ENCODE measurements around the gene MSRB3. TPM values are rescaled to one million over a fixed set of nuclear protein-coding genes. Genes with fewer than 3 reads are reported as not detected.
"Not testable (repeated sequence)": the region's sequence is repeated elsewhere in the genome, so short reads cannot be mapped to it uniquely, and the experiment has no call there.

The MSRB3 gene
- total and polyA plus RNA-seq, 5 experiments from 2014 or later: not detected

- DNase-seq (no peak), ATAC-seq (no peak)
- POLR2A ChIA-PET: no interaction called here
- Mint-ChIP-seq H3K27ac (no peak overlapping the region), H3K27me3 (peaks cover 12 to 56% (median 32%) of the 10 kb centered on the region in 5 donors), H3K9me3 (no peaks in the 10 kb centered on the region), H3K36me3 (no peaks in the 10 kb centered on the region), H3K4me1 (peaks cover 0 to 8% (median 6%) of the 10 kb centered on the region in 4 donors), H3K4me3 (no peak overlapping the region)
Observed at GRCh38 chr12:65274602-65275272, 3.7 kb upstream of the MSRB3 start.

DNA sequence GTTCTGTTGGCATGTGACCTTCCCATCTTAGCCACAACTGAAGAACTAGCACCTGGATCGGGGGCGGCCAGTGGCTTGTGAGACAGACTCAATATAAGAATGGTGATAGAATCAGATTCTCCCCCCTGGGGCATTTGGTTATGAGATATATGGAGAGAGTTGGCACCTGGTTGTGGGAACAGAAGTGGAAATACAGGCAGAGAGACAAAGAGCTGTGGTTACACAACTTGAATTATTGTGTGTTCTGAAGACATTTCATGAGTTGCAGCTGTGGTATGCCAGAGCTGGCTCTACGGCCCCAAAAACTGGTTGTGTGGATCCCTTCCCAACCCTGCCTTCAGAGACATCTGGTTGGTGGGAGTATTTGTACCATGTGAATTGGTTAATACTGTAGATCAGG, 2.9 kb upstream of the MSRB3 start:
- H3K9me3 Mint-ChIP-seq: no peaks in the 10 kb centered on the region
- no peaks in the 10 kb centered on the region for H3K36me3 Mint-ChIP-seq
- POLR2A ChIA-PET: no interaction called here
- no peak overlapping the region for H3K4me3 Mint-ChIP-seq
- H3K27me3 Mint-ChIP-seq: peaks cover 17 to 63% (median 37%) of the 10 kb centered on the region in 5 donors
- H3K27ac Mint-ChIP-seq: no peak overlapping the region
- DNase-seq: no peak
- peaks cover 0 to 12% (median 7%) of the 10 kb centered on the region in 4 donors for H3K4me1 Mint-ChIP-seq
- no peak for ATAC-seq

- DNase-seq (no peak), ATAC-seq (no peak)
- Mint-ChIP-seq H3K27me3 (peaks cover 26 to 63% (median 45%) of the 10 kb centered on the region in 5 donors), H3K4me3 (peak overlapping the region in 1 of 10 donors; percentile 34), H3K9me3 (no peaks in the 10 kb centered on the region), H3K36me3 (no peaks in the 10 kb centered on the region), H3K4me1 (peaks cover 0 to 12% (median 7%) of the 10 kb centered on the region in 4 donors), H3K27ac (no peak overlapping the region)
- POLR2A ChIA-PET: no interaction called here
Observed at GRCh38 chr12:65276916-65277530, 1.5 kb upstream of the MSRB3 start.

GRCh38 chr12:65277994-65278575, 398 bp upstream of the MSRB3 start:
- H3K27me3 Mint-ChIP-seq: peaks cover 28 to 67% (median 51%) of the 10 kb centered on the region in 5 donors
- no peak overlapping the region for H3K27ac Mint-ChIP-seq
- ATAC-seq (no peak), DNase-seq (peak in 1 of 10 donors; percentile 6)
- H3K4me3 Mint-ChIP-seq: peak overlapping the region; percentile 50 to 77 (median 72)
- no peaks in the 10 kb centered on the region for H3K9me3 Mint-ChIP-seq
- POLR2A ChIA-PET: no interaction called here
- no peaks in the 10 kb centered on the region for H3K36me3 Mint-ChIP-seq
- peaks cover 0 to 12% (median 7%) of the 10 kb centered on the region in 4 donors for H3K4me1 Mint-ChIP-seq

- H3K4me1 Mint-ChIP-seq: peaks cover 0 to 12% (median 7%) of the 10 kb centered on the region in 4 donors
- DNase-seq (no peak), ATAC-seq (peak in 1 of 2 donors; percentile 53)
- no peaks in the 10 kb centered on the region for H3K9me3 Mint-ChIP-seq
- no peaks in the 10 kb centered on the region for H3K36me3 Mint-ChIP-seq
- POLR2A ChIA-PET: no interaction called here
- H3K27ac Mint-ChIP-seq: no peak overlapping the region
- peaks cover 28 to 56% (median 43%) of the 10 kb centered on the region in 5 donors for H3K27me3 Mint-ChIP-seq
- peak overlapping the region; percentile 57 to 80 (median 72) for H3K4me3 Mint-ChIP-seq
Observed at GRCh38 chr12:65279369-65280112, 1.1 kb downstream of the MSRB3 start.

DNA sequence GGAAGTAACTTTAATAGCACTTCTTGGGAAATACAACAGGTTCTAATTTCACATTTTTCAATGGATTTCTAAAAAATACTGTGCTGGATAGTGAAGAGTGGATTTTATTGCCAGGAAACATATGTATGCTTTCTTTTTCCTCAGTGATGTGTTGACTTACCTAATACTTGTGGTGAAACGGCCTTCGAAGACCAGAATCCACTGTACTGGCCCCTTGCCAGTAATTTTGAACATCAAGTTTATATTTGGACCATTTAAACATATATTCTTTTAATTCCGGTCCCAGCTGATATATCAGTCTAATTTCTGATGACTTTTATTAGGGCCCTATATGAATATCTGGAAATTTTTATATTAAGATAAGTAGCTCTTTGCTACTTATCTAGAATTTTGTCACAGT, 1.8 kb downstream of the MSRB3 start:
- no peaks in the 10 kb centered on the region for H3K36me3 Mint-ChIP-seq
- H3K27ac Mint-ChIP-seq: no peak overlapping the region
- POLR2A ChIA-PET: no interaction called here
- peaks cover 0 to 12% (median 7%) of the 10 kb centered on the region in 4 donors for H3K4me1 Mint-ChIP-seq
- no peak for ATAC-seq
- no peak for DNase-seq
- H3K4me3 Mint-ChIP-seq: no peak overlapping the region
- H3K9me3 Mint-ChIP-seq: no peaks in the 10 kb centered on the region
- peaks cover 29 to 48% (median 41%) of the 10 kb centered on the region in 5 donors for H3K27me3 Mint-ChIP-seq

DNA sequence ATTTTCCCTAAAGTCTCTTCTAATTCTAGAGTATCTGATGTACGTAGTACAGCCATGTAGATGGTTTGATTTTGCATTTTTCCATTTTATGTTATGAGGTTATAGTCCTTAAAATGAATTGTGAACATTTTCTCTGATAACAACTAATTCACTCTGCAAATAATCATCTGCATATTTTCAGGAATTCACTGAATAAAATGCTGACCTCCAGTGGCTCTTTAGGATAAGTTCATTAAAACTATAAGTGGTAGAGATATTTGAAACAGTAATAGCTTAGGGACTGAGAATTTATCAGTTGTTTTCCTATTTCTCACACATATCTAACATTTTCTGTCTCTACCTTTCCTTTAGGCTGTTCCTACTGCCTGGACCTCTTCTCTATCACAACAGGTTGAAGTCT, 4.4 kb downstream of the MSRB3 start:
- peaks cover 0 to 9% (median 7%) of the 10 kb centered on the region in 4 donors for H3K4me1 Mint-ChIP-seq
- POLR2A ChIA-PET: no interaction called here
- H3K9me3 Mint-ChIP-seq: no peaks in the 10 kb centered on the region
- H3K4me3 Mint-ChIP-seq: peak overlapping the region in 1 of 10 donors; percentile 22
- H3K27ac Mint-ChIP-seq: no peak overlapping the region
- no peaks in the 10 kb centered on the region for H3K36me3 Mint-ChIP-seq
- peaks cover 27 to 40% (median 30%) of the 10 kb centered on the region in 5 donors for H3K27me3 Mint-ChIP-seq
- DNase-seq (no peak), ATAC-seq (no peak)

- H3K36me3 Mint-ChIP-seq, ATAC-seq, H3K4me1 Mint-ChIP-seq, H3K9me3 Mint-ChIP-seq, H3K27ac Mint-ChIP-seq, DNase-seq, POLR2A ChIA-PET, H3K4me3 Mint-ChIP-seq: not testable (repeated sequence)
- peaks cover 10 to 30% (median 20%) of the 10 kb centered on the region in 5 donors for H3K27me3 Mint-ChIP-seq
Observed at GRCh38 chr12:65285532-65285931, 7.0 kb downstream of the MSRB3 start.

- DNase-seq: no peak
- H3K9me3 Mint-ChIP-seq: peaks cover 0 to 4% (median 0%) of the 10 kb centered on the region in 9 donors
- H3K36me3 Mint-ChIP-seq: no peaks in the 10 kb centered on the region
- H3K4me3 Mint-ChIP-seq: no peak overlapping the region
- POLR2A ChIA-PET: no interaction called here
- no peak for ATAC-seq
- no peaks in the 10 kb centered on the region for H3K4me1 Mint-ChIP-seq
- peaks cover 7 to 20% (median 11%) of the 10 kb centered on the region in 5 donors for H3K27me3 Mint-ChIP-seq
- no peak overlapping the region for H3K27ac Mint-ChIP-seq
Observed at GRCh38 chr12:65287426-65287825, 8.9 kb downstream of the MSRB3 start.

DNA sequence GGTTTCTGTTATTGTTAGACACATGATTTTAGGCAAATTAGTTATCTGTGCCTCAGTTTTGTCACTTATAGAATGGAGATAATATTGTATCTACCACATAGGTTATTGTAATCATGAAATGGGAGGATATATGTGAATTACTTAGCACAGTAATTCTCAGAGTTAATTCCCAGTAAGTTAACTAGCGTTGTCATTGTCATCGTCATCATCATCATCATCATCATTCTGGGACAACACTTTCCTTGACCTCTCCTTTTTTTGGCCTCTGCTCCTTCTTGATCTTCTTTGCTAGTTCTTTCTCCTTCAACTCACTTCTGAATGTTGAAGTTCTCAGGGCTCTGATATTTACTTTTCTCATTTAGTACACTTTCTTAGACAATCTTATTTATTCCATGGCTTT, 13.8 kb downstream of the MSRB3 start:
- Mint-ChIP-seq H3K9me3 (peaks cover 0 to 9% (median 4%) of the 10 kb centered on the region in 9 donors), H3K4me3 (no peak overlapping the region), H3K36me3 (no peaks in the 10 kb centered on the region), H3K27me3 (peaks cover 9 to 19% (median 13%) of the 10 kb centered on the region in 5 donors), H3K27ac (no peak overlapping the region), H3K4me1 (peaks cover 0 to 2% (median 0%) of the 10 kb centered on the region in 4 donors)
- ATAC-seq (no peak), DNase-seq (no peak)
- POLR2A ChIA-PET: no interaction called here

DNA sequence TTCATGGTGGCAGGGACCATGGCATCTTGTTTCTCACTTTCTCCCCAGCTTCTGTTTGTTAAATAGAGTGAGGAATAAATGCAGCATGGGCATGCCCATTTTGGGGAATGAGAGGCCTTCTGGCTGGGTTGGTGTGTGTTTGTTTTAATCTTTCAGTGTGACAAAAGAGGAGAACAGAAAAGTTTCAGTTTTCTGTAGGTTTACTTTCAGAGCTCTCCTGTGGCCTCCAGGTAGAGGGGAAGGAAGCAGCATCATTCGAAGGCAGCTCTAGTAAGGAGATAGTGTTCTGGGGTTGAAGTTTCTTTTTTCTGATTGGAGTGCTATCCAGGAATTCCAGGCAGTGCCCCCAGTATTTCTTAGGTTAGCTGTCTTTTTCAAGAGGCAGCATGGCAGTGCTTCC, 15.3 kb downstream of the MSRB3 start:
- Mint-ChIP-seq H3K9me3 (peaks cover 0 to 9% (median 4%) of the 10 kb centered on the region in 9 donors), H3K4me1 (peaks cover 0 to 2% (median under 1%) of the 10 kb centered on the region in 4 donors), H3K27me3 (peaks cover 9 to 16% (median 12%) of the 10 kb centered on the region in 5 donors), H3K27ac (no peak overlapping the region), H3K4me3 (no peak overlapping the region), H3K36me3 (no peaks in the 10 kb centered on the region)
- DNase-seq (no peak), ATAC-seq (no peak)
- POLR2A ChIA-PET: no interaction called here

DNA sequence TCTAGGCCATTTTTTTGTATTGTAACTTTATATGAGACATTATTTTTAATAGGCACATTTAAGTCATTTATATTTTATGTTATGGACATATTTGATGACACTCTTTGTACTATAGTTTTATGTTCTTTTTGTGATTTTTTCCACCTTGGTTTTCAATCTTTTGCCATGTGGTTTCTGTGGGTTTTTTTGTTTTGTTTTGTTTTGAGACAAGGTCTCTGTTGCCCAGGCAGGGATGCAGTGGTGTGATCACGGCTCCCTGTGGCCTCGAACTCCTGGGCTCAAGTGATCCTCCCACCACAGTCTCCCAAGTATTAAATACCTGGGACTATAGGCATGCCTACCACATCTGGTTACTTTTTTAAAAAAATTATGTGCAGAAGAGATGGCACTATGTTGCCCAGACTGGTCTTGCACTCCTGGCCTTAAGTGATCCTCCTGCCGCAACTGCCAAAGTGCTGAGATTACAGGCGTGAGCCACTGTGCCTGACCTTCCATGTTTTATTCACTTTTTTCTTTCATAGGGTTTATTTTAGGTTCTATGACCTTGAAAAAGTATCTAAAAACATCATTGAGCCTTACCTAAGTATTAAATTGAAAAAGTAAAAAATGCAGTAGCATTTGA, 16.3 kb downstream of the MSRB3 start:
- no peak for ATAC-seq
- peaks cover 9 to 14% (median 12%) of the 10 kb centered on the region in 5 donors for H3K27me3 Mint-ChIP-seq
- H3K9me3 Mint-ChIP-seq: peaks cover 0 to 9% (median 1%) of the 10 kb centered on the region in 9 donors
- DNase-seq: no peak
- peaks cover 0 to 2% (median under 1%) of the 10 kb centered on the region in 4 donors for H3K4me1 Mint-ChIP-seq
- H3K36me3 Mint-ChIP-seq: no peaks in the 10 kb centered on the region
- POLR2A ChIA-PET: no interaction called here
- H3K27ac Mint-ChIP-seq: no peak overlapping the region
- no peak overlapping the region for H3K4me3 Mint-ChIP-seq

All from naive thymus-derived CD8-positive, alpha-beta T cell (primary cell).